Measurements from ENCODE around the gene TRIO. TPM values are rescaled to one million over a fixed set of nuclear protein-coding genes. Genes with fewer than 3 reads are reported as not detected.

Gene TRIO
- total RNA-seq, 2 donors from 2014 or later = 62.0 to 137 TPM

GRCh38 chr5:14504332-14504727 lies 361.2 kb downstream of the TRIO start:
- Histone ChIP-seq H3K27me3 (no peaks in the 10 kb centered on the region), H3K4me3 (no peak overlapping the region), H3K4me1 (no peaks in the 10 kb centered on the region), H3K9me3 (no peaks in the 10 kb centered on the region), H3K27ac (no peak overlapping the region), H3K36me3 (replicated peaks in 1 of 2; ENCODE audit: insufficient read depth in 1 of 2, low read depth in 2 of 2) (peaks cover 0 to 6% of the 10 kb centered on the region in 2 donors)
- TF ChIP-seq CTCF (IDR thresholded peaks at IDR 0.05) (no peak), POLR2A (IDR thresholded peaks at IDR 0.05) (no peak)
- 89 to 95% methylated on average over 8 of the region's 8 CpGs for WGBS, 2 donors
- intact Hi-C loops (cut with DNase I) = no loop called here
- no peak for DNase-seq
- ATAC-seq = no peak

GRCh38 chr5:14504816-14505215 lies 361.7 kb downstream of the TRIO start:
- intact Hi-C loops (cut with DNase I) = no loop called here
- no peak for TF ChIP-seq POLR2A (IDR thresholded peaks at IDR 0.05)
- TF ChIP-seq CTCF (IDR thresholded peaks at IDR 0.05) = no peak
- no peak for ATAC-seq
- Histone ChIP-seq H3K36me3 (replicated peaks in 1 of 2; ENCODE audit: insufficient read depth in 1 of 2, low read depth in 2 of 2) (peaks cover 0 to 6% of the 10 kb centered on the region in 2 donors), H3K27ac (no peak overlapping the region), H3K27me3 (no peaks in the 10 kb centered on the region), H3K9me3 (no peaks in the 10 kb centered on the region), H3K4me3 (no peak overlapping the region), H3K4me1 (no peaks in the 10 kb centered on the region)
- 91 to 92% methylated on average over 8 to 11 of the region's 11 CpGs for WGBS, 2 donors
- DNase-seq = no peak

- intact Hi-C loops (cut with DNase I) = no loop called here
- Histone ChIP-seq H3K36me3 (replicated peaks in 1 of 2; ENCODE audit: insufficient read depth in 1 of 2, low read depth in 2 of 2) (peaks cover 0 to 6% of the 10 kb centered on the region in 2 donors), H3K27ac (no peak overlapping the region), H3K4me3 (no peak overlapping the region), H3K9me3 (no peaks in the 10 kb centered on the region), H3K27me3 (no peaks in the 10 kb centered on the region), H3K4me1 (no peaks in the 10 kb centered on the region)
- DNase-seq = no peak
- no peak for TF ChIP-seq CTCF (IDR thresholded peaks at IDR 0.05)
- TF ChIP-seq POLR2A (IDR thresholded peaks at IDR 0.05) = no peak
- ATAC-seq = no peak
- 90% methylated on average over 21 to 23 of the region's 23 CpGs for WGBS, 2 donors
These were observed 362.4 kb downstream of the TRIO start for GRCh38 chr5:14505310-14506139.

GRCh38 chr5:14506140-14506538 lies 363.0 kb downstream of the TRIO start:
- Histone ChIP-seq H3K27ac (no peak overlapping the region), H3K4me3 (no peak overlapping the region), H3K36me3 (replicated peaks in 1 of 2; ENCODE audit: insufficient read depth in 1 of 2, low read depth in 2 of 2) (peaks cover 0 to 6% of the 10 kb centered on the region in 2 donors), H3K9me3 (no peaks in the 10 kb centered on the region), H3K27me3 (no peaks in the 10 kb centered on the region), H3K4me1 (no peaks in the 10 kb centered on the region)
- no peak for ATAC-seq
- intact Hi-C loops (cut with DNase I) = no loop called here
- 81 to 85% methylated on average over 7 of the region's 7 CpGs for WGBS, 2 donors
- no peak for DNase-seq
- no peak for TF ChIP-seq POLR2A (IDR thresholded peaks at IDR 0.05)
- TF ChIP-seq CTCF (IDR thresholded peaks at IDR 0.05) = no peak

- Histone ChIP-seq H3K36me3 (replicated peaks in 1 of 2; ENCODE audit: insufficient read depth in 1 of 2, low read depth in 2 of 2) (peaks cover 0 to 6% of the 10 kb centered on the region in 2 donors), H3K9me3 (no peaks in the 10 kb centered on the region), H3K27ac (no peak overlapping the region), H3K27me3 (no peaks in the 10 kb centered on the region), H3K4me1 (no peaks in the 10 kb centered on the region), H3K4me3 (no peak overlapping the region)
- intact Hi-C loops (cut with DNase I) = no loop called here
- no peak for TF ChIP-seq POLR2A (IDR thresholded peaks at IDR 0.05)
- no peak for TF ChIP-seq CTCF (IDR thresholded peaks at IDR 0.05)
- WGBS, 2 donors = 92 to 98% methylated on average over 16 of the region's 16 CpGs
- no peak for DNase-seq
- no peak for ATAC-seq
These were observed 363.5 kb downstream of the TRIO start for GRCh38 chr5:14506661-14507060.
